ENCODE measurements around the gene MAP6. TPM values are rescaled to one million over a fixed set of nuclear protein-coding genes. Genes with fewer than 3 reads are reported as not detected.

Gene MAP6
- total and polyA plus RNA-seq, 9 of the 15 experiments (the other 6 are each of a cell fraction or from before 2014, with no cell fraction given), result not detected

DNA sequence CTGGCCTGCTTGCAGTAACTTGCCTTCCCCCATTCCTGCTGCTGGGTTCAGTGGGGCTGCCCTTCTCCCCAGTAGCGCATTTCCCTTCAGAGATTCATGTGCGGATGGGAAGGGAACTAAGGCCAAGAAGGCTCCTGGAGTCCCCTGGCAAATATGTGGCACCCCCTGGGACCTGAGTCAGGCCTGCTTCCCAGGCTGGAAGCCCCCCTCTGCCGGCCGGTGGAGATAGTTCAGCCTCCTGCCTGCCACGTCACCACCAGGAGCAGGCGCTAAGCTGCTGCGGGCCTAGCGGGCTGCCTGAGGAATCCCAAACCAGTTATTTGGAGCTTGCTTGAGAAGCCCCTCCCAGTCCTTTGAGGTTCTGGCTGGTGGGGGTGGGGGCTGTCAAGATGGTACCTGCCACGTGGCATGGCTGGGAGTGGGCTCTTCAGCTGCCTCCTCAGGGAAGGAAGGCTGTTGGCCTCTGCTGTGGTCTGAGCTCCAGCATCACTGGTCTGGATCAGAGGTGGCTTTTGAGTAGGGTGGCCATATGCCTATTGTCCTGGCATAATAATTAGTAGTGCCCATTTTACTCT, 104.8 kb downstream of the MAP6 start (continued):
- TF ChIP-seq ETS1 (conservative IDR thresholded peaks at IDR 0.05; ENCODE audit: control insufficient read depth, low read depth, low read length) (0 out of 2 replicates have a peak, but pooled peaks have one; percentile 28), GMEB1 (CRISPR knock-in tag; IDR thresholded peaks at IDR 0.05) (no peak), MEF2D (tag; conservative IDR thresholded peaks at IDR 0.05; ENCODE audit: low read depth) (no peak), YY1 (IDR thresholded peaks at IDR 0.05; ENCODE audit: borderline replicate concordance in 1 of 3, control insufficient read depth in 1 of 3, extremely low read depth in 1 of 3, insufficient read depth in 3 of 3, insufficient read length in 1 of 3, insufficient replicate concordance in 2 of 3, low read depth in 1 of 3, low read length in 2 of 3) (peak in 2 of 3 experiments; percentile 32 to 43), TARDBP (IDR thresholded peaks at IDR 0.05) (no peak), JUNB (CRISPR knock-in tag; conservative IDR thresholded peaks at IDR 0.05) (no peak), SMAD4 (CRISPR knock-in tag; conservative IDR thresholded peaks at IDR 0.05) (peak; percentile 50; the same call in 1 of the 2 replicates), BHLHE40 (IDR thresholded peaks at IDR 0.05; ENCODE audit: low read length) (peak; percentile 38), NR1H2 (CRISPR knock-in tag; IDR thresholded peaks at IDR 0.05) (no peak), THRA (IDR thresholded peaks at IDR 0.05) (no peak), CEBPB (tag; IDR thresholded peaks at IDR 0.05) (no peak), HDGF (IDR thresholded peaks at IDR 0.05) (no peak), ZNF140 (CRISPR knock-in tag; IDR thresholded peaks at IDR 0.05) (no peak), TEAD4 (IDR thresholded peaks at IDR 0.05; ENCODE audit: low read length) (peak; percentile 29; the same call in 1 of the 2 replicates), TEAD4 (CRISPR knock-in tag; IDR thresholded peaks at IDR 0.05; ENCODE audit: borderline replicate concordance) (no peak), NCOA4 (IDR thresholded peaks at IDR 0.05; ENCODE audit: partially characterized antibody) (no peak), ZNF174 (CRISPR knock-in tag; IDR thresholded peaks at IDR 0.05) (no peak), HOXB6 (CRISPR knock-in tag; IDR thresholded peaks at IDR 0.05; ENCODE audit: borderline replicate concordance) (no peak), ZNF197 (CRISPR knock-in tag; IDR thresholded peaks at IDR 0.05; ENCODE audit: low read depth) (no peak), NFRKB (IDR thresholded peaks at IDR 0.05; ENCODE audit: low read depth) (0 out of 2 replicates have a peak, but pooled peaks have one; percentile 48), ARHGAP35 (IDR thresholded peaks at IDR 0.05; ENCODE audit: partially characterized antibody) (no peak)

Data from K562 (cell line).